H1 (cell line): Measurements from ENCODE around the gene AGAP1. TPM values are rescaled to one million over a fixed set of nuclear protein-coding genes. Genes with fewer than 3 reads are reported as not detected.
A peak's percentile ranks its signal among the peaks of the same experiment; 100 is the strongest.

ENCODE experiments used
- CTCF ChIA-PET: fragments of 300-600 bp; sonication (Branson Sonifier 250); formaldehyde crosslinking; loops from one replicate; lab custom pipeline; 2021; ENCODE audit not compliant: partially characterized antibody; lab: Charles Lee
- POLR2A ChIA-PET: fragments of 300-600 bp; sonication (Branson Sonifier 250); formaldehyde crosslinking; loops from one replicate; lab custom pipeline; 2021; ENCODE audit warnings: inconsistent platforms; ENCODE audit not compliant: partially characterized antibody; lab: Charles Lee
- DNase-seq, 2 experiments: peaks; one replicate each; pipeline versions ENCODE4 v3.0.0 to v3.0.0-alpha.2; 2010 to 2022; ENCODE audit warnings: low spot score in 2 of 2, low read depth in 1 of 2, mixed read lengths in 1 of 2
- FAIRE-seq: peaks from 2 replicates; lab custom pipeline; 2011; peaks lifted over from hg19 to GRCh38; lab: Jason Lieb, UNC
- H2AFZ ChIP-seq: 2 replicates; pipeline ENCODE4 v1.8.1; 2012; ENCODE audit warnings: low read length, inconsistent platforms
- H2AK5ac ChIP-seq: 2 replicates; pipeline ENCODE4 v1.6.1; 2013; ENCODE audit warnings: low read depth, low read length
- H2BK120ac ChIP-seq: replicated peaks from 2 replicates; pipeline ENCODE3; 2013; ENCODE audit warnings: low read depth, low read length, inconsistent platforms
- H2BK12ac ChIP-seq: 2 replicates; pipeline ENCODE4 v1.6.1; 2013; ENCODE audit warnings: low read depth, low read length
- H2BK15ac ChIP-seq: 2 replicates; pipeline ENCODE4 v1.6.1; 2013; ENCODE audit warnings: low read length
- H2BK20ac ChIP-seq: 2 replicates; pipeline ENCODE4 v1.6.1; 2013; ENCODE audit warnings: low read length
- H2BK5ac ChIP-seq: 2 replicates; pipeline ENCODE4 v1.6.1; 2013; ENCODE audit warnings: low read depth, low read length
- H3K14ac ChIP-seq: 2 replicates; pipeline ENCODE4 v1.6.1; 2013; ENCODE audit warnings: inconsistent platforms; ENCODE audit not compliant: insufficient read length
- H3K18ac ChIP-seq: 2 replicates; pipeline ENCODE4 v1.6.1; 2013; ENCODE audit warnings: low read length; ENCODE audit errors: extremely low read depth
- H3K23ac ChIP-seq: 2 replicates; pipeline ENCODE4 v1.6.1; 2013; ENCODE audit warnings: inconsistent platforms; ENCODE audit not compliant: insufficient read length
- H3K23me2 ChIP-seq: 2 replicates; pipeline ENCODE4 v1.6.1; 2013; ENCODE audit warnings: low read depth, low read length
- H3K27ac ChIP-seq: 2 replicates; pipeline ENCODE4 v1.6.1; 2011; ENCODE audit warnings: low read depth, low read length, inconsistent platforms
- H3K27me3 ChIP-seq, 4 experiments: replicated peaks in 1 of 4; 1 replicate in 1 of 4; 2 replicates in 3 of 4; pipeline versions ENCODE4 v1.6.1 to v1.8.1; 2011 to 2013; ENCODE audit warnings: low read length in 3 of 4, mild to moderate bottlenecking in 3 of 4, inconsistent platforms in 2 of 4, mixed read lengths in 2 of 4, moderate library complexity in 1 of 4; ENCODE audit not compliant: control insufficient read depth in 3 of 4, insufficient read depth in 3 of 4; ENCODE audit errors: extremely low read depth in 1 of 4
- H3K36me3 ChIP-seq, 4 experiments: 2 replicates each; pipeline versions ENCODE4 v1.6.1 to v1.8.1; 2011 to 2013; ENCODE audit warnings: mild to moderate bottlenecking in 4 of 4, low read length in 3 of 4, moderate library complexity in 2 of 4, control low read depth in 1 of 4, inconsistent platforms in 1 of 4; ENCODE audit not compliant: insufficient read depth in 4 of 4, control insufficient read depth in 2 of 4
- H3K4ac ChIP-seq: replicated peaks from 2 replicates; pipeline ENCODE3; 2013; ENCODE audit warnings: low read length, low read depth, mixed read lengths, inconsistent platforms; ENCODE audit not compliant: insufficient read length
- H3K4me1 ChIP-seq, 4 experiments: replicated peaks in 1 of 4; 1 replicate in 1 of 4; 2 replicates in 3 of 4; pipeline versions ENCODE4 v1.6.1 to v1.8.1; 2011 to 2013; ENCODE audit warnings: low read length in 3 of 4, inconsistent platforms in 2 of 4, mixed read lengths in 1 of 4; ENCODE audit not compliant: insufficient read depth in 4 of 4, control insufficient read depth in 3 of 4
- H3K4me2 ChIP-seq, 2 experiments: 2 replicates each; pipeline versions ENCODE4 v1.6.1 to v1.8.1; 2011 to 2013; ENCODE audit warnings: low read depth in 2 of 2, low read length in 2 of 2, control low read depth in 1 of 2, inconsistent platforms in 1 of 2, mild to moderate bottlenecking in 1 of 2; ENCODE audit not compliant: insufficient read depth in 1 of 2
- H3K4me3 ChIP-seq, 4 experiments: fragments of 200-600, 300-600 bp in 1 of 4; sonication (generic), shearing (Covaris generic), sonication (Bioruptor Twin) in 1 of 4; 2 replicates each; pipeline versions ENCODE4 v1.5.1 to v1.8.1; 2011 to 2016; ENCODE audit warnings: low read length in 4 of 4, low read depth in 3 of 4, control low read depth in 2 of 4, inconsistent platforms in 2 of 4, mild to moderate bottlenecking in 2 of 4, mixed read lengths in 1 of 4, moderate library complexity in 1 of 4; ENCODE audit not compliant: insufficient read depth in 2 of 4; ENCODE audit errors: extremely low read depth in 1 of 4
- H3K56ac ChIP-seq: replicated peaks from 2 replicates; pipeline ENCODE3; 2013; ENCODE audit warnings: low read depth, mild to moderate bottlenecking, mixed read lengths, low read length, inconsistent platforms; ENCODE audit not compliant: insufficient read length
- H3K79me1 ChIP-seq: 2 replicates; pipeline ENCODE4 v1.6.1; 2013; ENCODE audit warnings: low read depth, low read length, control low read depth
- H3K79me2 ChIP-seq, 2 experiments: 2 replicates each; pipeline versions ENCODE4 v1.6.1 to v1.8.1; 2012 to 2013; ENCODE audit warnings: low read length in 2 of 2, mild to moderate bottlenecking in 2 of 2, inconsistent platforms in 1 of 2; ENCODE audit not compliant: insufficient read depth in 2 of 2, control insufficient read depth in 1 of 2
- H3K9ac ChIP-seq, 4 experiments: replicated peaks in 1 of 4; 1 replicate in 1 of 4; 2 replicates in 3 of 4; pipeline versions ENCODE4 v1.6.1 to v1.8.1; 2011 to 2013; ENCODE audit warnings: low read depth in 3 of 4, low read length in 3 of 4, control low read depth in 2 of 4, mild to moderate bottlenecking in 2 of 4, moderate library complexity in 2 of 4, inconsistent platforms in 1 of 4; ENCODE audit errors: extremely low read depth in 1 of 4
- H3K9me3 ChIP-seq, 2 experiments: 2 replicates each; pipeline versions ENCODE4 v1.6.1 to v1.8.1; 2012 to 2013; ENCODE audit warnings: mild to moderate bottlenecking in 2 of 2, moderate library complexity in 2 of 2, control low read depth in 1 of 2, inconsistent platforms in 1 of 2, low read depth in 1 of 2, low read length in 1 of 2, mixed read lengths in 1 of 2; ENCODE audit not compliant: insufficient read depth in 2 of 2
- H4K20me1 ChIP-seq, 2 experiments: replicated peaks in 1 of 2; 2 replicates each; pipeline versions ENCODE3 to v1.8.1; 2011 to 2013; ENCODE audit warnings: inconsistent platforms in 2 of 2, low read length in 2 of 2, mild to moderate bottlenecking in 1 of 2; ENCODE audit not compliant: insufficient read depth in 2 of 2, control insufficient read depth in 1 of 2
- H4K5ac ChIP-seq: 2 replicates; pipeline ENCODE4 v1.6.1; 2013; ENCODE audit warnings: low read length, low read depth, mixed read lengths, inconsistent platforms; ENCODE audit not compliant: insufficient read length
- H4K8ac ChIP-seq: 2 replicates; pipeline ENCODE4 v1.8.0; 2013; ENCODE audit warnings: mild to moderate bottlenecking, moderate library complexity, low read length, inconsistent platforms; ENCODE audit not compliant: insufficient read depth; ENCODE audit errors: extremely low read depth
- H4K91ac ChIP-seq: replicated peaks from 2 replicates; pipeline ENCODE3; 2013; ENCODE audit warnings: low read length, mixed read lengths, inconsistent platforms; ENCODE audit not compliant: insufficient read length
- CBX8 ChIP-seq: fragments of 300-800, 300-1000 bp; sonication (generic); IDR thresholded peaks from 2 replicates; pipeline ENCODE4 v1.7.1; 2016; ENCODE audit warnings: low read depth, low read length, borderline replicate concordance
- WGBS, 2 experiments: shearing (Covaris generic) in 1 of 2; methylation state at CpG; one replicate each; pipeline versions ENCODE4 v1.1.6 to v1.1.7; 2013 to 2015; ENCODE audit warnings: low lambda C conversion rate in 2 of 2, mixed read lengths in 2 of 2, inconsistent platforms in 1 of 2, low coverage in 1 of 2, missing lambda C conversion rate in 1 of 2; ENCODE audit not compliant: insufficient replicate concordance in 2 of 2, insufficient coverage in 1 of 2, insufficient read length in 1 of 2; ENCODE audit errors: extremely low coverage in 1 of 2, missing lambda C conversion rate in 1 of 2; 5-methylcytosine and 5-hydroxymethylcytosine counted together
- polyA plus RNA-seq, 7 experiments: library from polyadenylated mRNA; depleted of rRNA in 3 of 7; stranded (reverse) in 5 of 7; unstranded in 2 of 7; fragments of >200 nt in 5 of 7; fragments of 200-250 nt in 2 of 7; gene quantifications; 1 replicate in 5 of 7; 2 replicates in 1 of 7; 4 replicates in 1 of 7; pipeline versions ENCODE4 v1.2.1 to v1.2.3, GENCODE V29; 2011 to 2013; ENCODE audit warnings: missing spikeins in 2 of 7, mixed read lengths in 2 of 7
- total RNA-seq: library from RNA; stranded (reverse); fragmentation: NEBNext Ultra II Directional; extraction: Animal tissue kit (Norgen Biotek cat#: 25700); gene quantifications from 2 replicates; pipeline ENCODE4 v1.2.1, GENCODE V29; 2021

Gene AGAP1
- total and polyA plus RNA-seq, 2 of the 8 experiments (the other 6 are each of a cell fraction or from before 2014, with no cell fraction given), result 18.1 to 39.4 TPM

GRCh38 chr2:236162882-236163470 lies 669.1 kb downstream of the AGAP1 start:
- Histone ChIP-seq H4K91ac (no peak overlapping the region), H2BK20ac (no peak overlapping the region; the same call in 1 of the 2 replicates), H3K4me2 (peak overlapping the region; percentile 47 to 72), H3K4me1 (peaks cover 4 to 59% (median 46%) of the 10 kb centered on the region in 4 experiments), H2AFZ (no peak overlapping the region), H2BK12ac (no peak overlapping the region), H3K79me2 (no peaks in the 10 kb centered on the region), H2BK120ac (no peak overlapping the region), H3K4ac (no peak overlapping the region), H3K79me1 (no peaks in the 10 kb centered on the region), H4K5ac (no peak overlapping the region), H3K4me3 (peak overlapping the region in 3 of 4 experiments; percentile 0 to 60 (median 5); a peak in 3 of 8 replicates), H3K18ac (peak overlapping the region; percentile 78), H2BK15ac (0 out of 2 replicates have a peak overlapping the region, but pooled peaks have one; percentile 29), H3K14ac (no peak overlapping the region), H3K9ac (no peak overlapping the region), H3K23ac (no peak overlapping the region), H2AK5ac (no peak overlapping the region), H3K9me3 (no peaks in the 10 kb centered on the region), H3K27ac (no peak overlapping the region), H3K56ac (no peak overlapping the region), H3K36me3 (peaks cover 0 to 4% (median 0%) of the 10 kb centered on the region in 4 experiments; a peak in 2 of 8 replicates), H4K8ac (no peak overlapping the region), H2BK5ac (no peak overlapping the region), H4K20me1 (peaks cover 18% of the 10 kb centered on the region in 2 experiments), H3K23me2 (peaks cover 29% of the 10 kb centered on the region; the same call in 1 of the 2 replicates), H3K27me3 (peaks cover 89 to 98% (median 95%) of the 10 kb centered on the region in 4 experiments)
- FAIRE-seq (no peak), DNase-seq (no peak)
- POLR2A ChIA-PET, result interaction anchor here (0.7 to 6.3 kb wide), 7 partner anchors 7 to 67 kb away, joined by 3 to 54 read pairs (median 4); partner anchors contain the start of gene GBX2
- CTCF ChIA-PET, result interaction anchor here (0.7 to 3.1 kb wide), 5 partner anchors 9 to 67 kb away, joined by 3 to 44 read pairs (median 5); no protein-coding TSS in a partner anchor
- 6% methylated on average over 19 of the region's 33 CpGs; no CpG with 5 or more reads in 1 of the 2 experiments for WGBS, 2 experiments
- TF ChIP-seq CBX8, result 0 out of 2 replicates have a peak, but pooled peaks have one; percentile 38
